ENCODE results near the gene NF1. TPM values are rescaled to one million over a fixed set of nuclear protein-coding genes. Genes with fewer than 3 reads are reported as not detected.
A peak's percentile ranks its signal among the peaks of the same experiment; 100 is the strongest.

Gene NF1
- total and polyA plus RNA-seq, 10 donors, result 3.1 to 97.7 (median 58.3) TPM

- H3K27ac ChIP-seq, result no peak overlapping the region
- peaks cover 0 to 21% (median 0%) of the 10 kb centered on the region in 7 donors for H3K27me3 ChIP-seq (replicated peaks in 1 of 7)
- H3K9me3 ChIP-seq, result peaks cover 0 to 22% (median 19%) of the 10 kb centered on the region in 8 donors
- intact Hi-C loops (cut with DNase I; ENCODE audit: low total_unique reads), result no loop called here
- no peak overlapping the region for H3K4me3 ChIP-seq
- H3K36me3 ChIP-seq, result no peaks in the 10 kb centered on the region
- no peak for TF ChIP-seq CTCF (IDR thresholded peaks at IDR 0.05 in 8 of 11, conservative IDR thresholded peaks at IDR 0.05 in 3 of 11)
- no peak for TF ChIP-seq POLR2A (IDR thresholded peaks at IDR 0.05)
- TF ChIP-seq POLR2AphosphoS5 (IDR thresholded peaks at IDR 0.05), result no peak
- DNase-seq, result no peak
- WGBS, 5 donors, result 54 to 63% (median 60%) methylated on average over 6 of the region's 6 CpGs
- H3K4me1 ChIP-seq, result peaks cover 0 to 9% (median 2%) of the 10 kb centered on the region in 6 donors
These were observed 324.1 kb downstream of the NF1 start for GRCh38 chr17:31418773-31419350.

GRCh38 chr17:31422443-31422842, 327.7 kb downstream of the NF1 start:
- intact Hi-C loops (cut with DNase I; ENCODE audit: low total_unique reads), result no loop called here
- Histone ChIP-seq H3K9me3 (peaks cover 0 to 25% (median 19%) of the 10 kb centered on the region in 8 donors), H3K4me1 (no peaks in the 10 kb centered on the region), H3K27ac (no peak overlapping the region), H3K4me3 (no peak overlapping the region), H3K36me3 (no peaks in the 10 kb centered on the region), H3K27me3 (replicated peaks in 1 of 7) (peaks cover 0 to 23% (median 0%) of the 10 kb centered on the region in 7 donors)
- WGBS, 5 donors, result 82 to 89% (median 85%) methylated on average over 3 of the region's 3 CpGs
- no peak for DNase-seq
- no peak for TF ChIP-seq CTCF (IDR thresholded peaks at IDR 0.05 in 8 of 11, conservative IDR thresholded peaks at IDR 0.05 in 3 of 11)
- TF ChIP-seq POLR2AphosphoS5 (IDR thresholded peaks at IDR 0.05), result no peak

GRCh38 chr17:31424944-31425281, 330.1 kb downstream of the NF1 start:
- 78 to 91% (median 83%) methylated on average over 5 of the region's 5 CpGs for WGBS, 5 donors
- H3K4me3 ChIP-seq, result no peak overlapping the region
- DNase-seq, result no peak
- H3K27ac ChIP-seq, result no peak overlapping the region
- TF ChIP-seq POLR2AphosphoS5 (IDR thresholded peaks at IDR 0.05) (no peak), POLR2A (IDR thresholded peaks at IDR 0.05) (no peak), CTCF (IDR thresholded peaks at IDR 0.05 in 8 of 11, conservative IDR thresholded peaks at IDR 0.05 in 3 of 11) (no peak)
- peaks cover 0 to 48% (median 0%) of the 10 kb centered on the region in 7 donors for H3K27me3 ChIP-seq (replicated peaks in 1 of 7)
- H3K4me1 ChIP-seq, result no peaks in the 10 kb centered on the region
- H3K9me3 ChIP-seq, result peaks cover 0 to 25% (median 19%) of the 10 kb centered on the region in 8 donors
- intact Hi-C loops (cut with DNase I; ENCODE audit: low total_unique reads), result no loop called here
- H3K36me3 ChIP-seq, result no peaks in the 10 kb centered on the region

- Histone ChIP-seq H3K36me3 (no peaks in the 10 kb centered on the region), H3K27me3 (replicated peaks in 1 of 7) (peaks cover 0 to 51% (median 0%) of the 10 kb centered on the region in 7 donors), H3K4me3 (no peak overlapping the region), H3K27ac (no peak overlapping the region), H3K9me3 (peaks cover 0 to 25% (median 19%) of the 10 kb centered on the region in 8 donors), H3K4me1 (no peaks in the 10 kb centered on the region)
- TF ChIP-seq CTCF (IDR thresholded peaks at IDR 0.05 in 8 of 11, conservative IDR thresholded peaks at IDR 0.05 in 3 of 11) (no peak), POLR2AphosphoS5 (IDR thresholded peaks at IDR 0.05) (no peak)
- 51 to 68% (median 65%) methylated on average over 13 to 17 of the region's 17 CpGs for WGBS, 5 donors
- intact Hi-C loops (cut with DNase I; ENCODE audit: low total_unique reads), result no loop called here
- DNase-seq, result peak; percentile 42
These were observed 330.7 kb downstream of the NF1 start for GRCh38 chr17:31425282-31426040.
